ENCODE measurements around the gene PLA2G4A.
A peak's percentile ranks its signal among the peaks of the same experiment; 100 is the strongest.

Gene PLA2G4A

DNA sequence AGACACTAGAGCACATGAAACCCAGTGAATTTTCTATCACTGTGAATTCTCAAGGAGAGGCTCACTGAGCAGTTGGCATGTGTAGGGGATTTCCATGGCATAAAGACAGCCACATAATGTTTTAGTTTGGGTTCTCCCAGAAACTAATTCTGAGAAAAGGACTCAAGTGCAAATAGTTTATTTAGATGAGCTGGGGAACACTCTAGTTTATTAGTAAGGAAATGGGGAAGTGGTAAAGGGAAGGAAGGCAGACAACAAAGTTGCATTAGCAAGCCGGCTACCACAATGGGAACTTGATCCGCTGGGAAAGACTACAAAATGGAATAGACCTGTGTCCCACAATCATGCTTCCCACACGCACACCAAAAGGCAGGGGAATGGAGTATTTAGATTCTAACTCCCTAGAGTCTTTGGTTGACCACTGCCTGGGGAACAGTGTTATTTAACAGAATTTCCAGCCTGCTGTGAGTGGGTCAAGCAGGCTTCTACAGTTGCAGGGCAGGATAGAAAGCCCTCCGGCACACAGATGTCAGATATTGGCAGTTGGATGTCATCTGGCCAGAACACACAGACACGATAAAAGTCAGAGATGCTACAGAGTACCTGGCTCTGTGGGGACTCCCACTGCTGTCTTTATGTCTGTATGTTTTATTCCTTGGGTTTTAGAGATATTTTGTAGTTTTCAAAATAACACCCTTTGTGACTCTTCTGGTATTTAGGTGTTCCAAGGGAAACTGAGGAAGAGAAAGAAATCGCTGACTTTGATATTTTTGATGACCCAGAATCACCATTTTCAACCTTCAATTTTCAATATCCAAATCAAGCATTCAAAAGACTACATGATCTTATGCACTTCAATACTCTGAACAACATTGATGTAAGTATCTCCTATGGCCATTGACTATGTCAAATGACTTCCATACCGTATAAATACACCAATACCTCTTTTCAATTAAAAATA is 150.1 kb downstream of the PLA2G4A start:
- Histone ChIP-seq H3K18ac (ENCODE audit: low read depth in 1 of 2, low read length in 2 of 2) (no peak overlapping the region), H3K36me3 (ENCODE audit: control insufficient read depth in 1 of 2, insufficient read depth in 2 of 2, low read depth in 1 of 2, low read length in 2 of 2) (no peaks in the 10 kb centered on the region), H2BK5ac (ENCODE audit: low read depth, low read length, poor library complexity, severe bottlenecking) (no peak overlapping the region), H2AK5ac (ENCODE audit: low read length, severe bottlenecking) (no peak overlapping the region), H4K91ac (ENCODE audit: low read length) (no peak overlapping the region), H3K9me3 (ENCODE audit: control insufficient read depth, low read length) (no peaks in the 10 kb centered on the region), H4K8ac (ENCODE audit: low read length) (no peak overlapping the region), H3K27ac (ENCODE audit: low read length, poor library complexity, severe bottlenecking) (no peak overlapping the region), H3K4ac (ENCODE audit: low read depth in 1 of 2, low read length in 2 of 2) (no peak overlapping the region), H3K23ac (ENCODE audit: low read length in 2 of 2) (no peak overlapping the region), H3K14ac (ENCODE audit: low read length in 2 of 2) (no peak overlapping the region), H3K4me3 (ENCODE audit: insufficient read depth in 1 of 2, low read depth in 1 of 2, low read length in 2 of 2) (no peak overlapping the region), H2BK120ac (ENCODE audit: low read depth, low read length) (no peak overlapping the region), H3K79me1 (replicated peaks; ENCODE audit: low read length, poor library complexity, severe bottlenecking) (no peaks in the 10 kb centered on the region), H3K4me1 (ENCODE audit: control insufficient read depth, insufficient read depth, low read depth, low read length) (no peaks in the 10 kb centered on the region), H2BK12ac (ENCODE audit: low read length in 2 of 2) (no peak overlapping the region), H2AFZ (ENCODE audit: low read depth, low read length) (no peak overlapping the region), H3K27me3 (ENCODE audit: control insufficient read depth in 1 of 2, insufficient read depth in 1 of 2, low read length in 2 of 2) (no peaks in the 10 kb centered on the region), H2BK15ac (ENCODE audit: low read depth, poor library complexity, severe bottlenecking) (no peak overlapping the region), H3K9ac (ENCODE audit: low read length) (no peak overlapping the region), H3K4me2 (ENCODE audit: low read length, poor library complexity, severe bottlenecking) (no peak overlapping the region)
- WGBS = 84% methylated on average over 6 of the region's 7 CpGs
- DNase-seq = no peak

- no peak overlapping the region for H3K4ac ChIP-seq (ENCODE audit: low read depth in 1 of 2, low read length in 2 of 2)
- H3K27ac ChIP-seq (ENCODE audit: low read length, poor library complexity, severe bottlenecking) = no peak overlapping the region
- no peaks in the 10 kb centered on the region for H3K27me3 ChIP-seq (ENCODE audit: control insufficient read depth in 1 of 2, insufficient read depth in 1 of 2, low read length in 2 of 2)
- WGBS = 92% methylated on average over 1 of the region's 2 CpGs
- H2AK5ac ChIP-seq (ENCODE audit: low read length, severe bottlenecking) = no peak overlapping the region
- H3K9me3 ChIP-seq (ENCODE audit: control insufficient read depth, low read length) = no peaks in the 10 kb centered on the region
- H3K14ac ChIP-seq (ENCODE audit: low read length in 2 of 2) = no peak overlapping the region
- DNase-seq = no peak
- H4K91ac ChIP-seq (ENCODE audit: low read length) = no peak overlapping the region
- H2BK5ac ChIP-seq (ENCODE audit: low read depth, low read length, poor library complexity, severe bottlenecking) = no peak overlapping the region
- H3K23ac ChIP-seq (ENCODE audit: low read length in 2 of 2) = no peak overlapping the region
- no peak overlapping the region for H3K4me3 ChIP-seq (ENCODE audit: insufficient read depth in 1 of 2, low read depth in 1 of 2, low read length in 2 of 2)
- H2BK120ac ChIP-seq (ENCODE audit: low read depth, low read length) = no peak overlapping the region
- no peak overlapping the region for H3K4me2 ChIP-seq (ENCODE audit: low read length, poor library complexity, severe bottlenecking)
- no peaks in the 10 kb centered on the region for H3K79me1 ChIP-seq (replicated peaks; ENCODE audit: low read length, poor library complexity, severe bottlenecking)
- H3K4me1 ChIP-seq (ENCODE audit: control insufficient read depth, insufficient read depth, low read depth, low read length) = no peaks in the 10 kb centered on the region
- H2BK15ac ChIP-seq (ENCODE audit: low read depth, poor library complexity, severe bottlenecking) = no peak overlapping the region
- H3K36me3 ChIP-seq (ENCODE audit: control insufficient read depth in 1 of 2, insufficient read depth in 2 of 2, low read depth in 1 of 2, low read length in 2 of 2) = no peaks in the 10 kb centered on the region
- H3K18ac ChIP-seq (ENCODE audit: low read depth in 1 of 2, low read length in 2 of 2) = no peak overlapping the region
- no peak overlapping the region for H2AFZ ChIP-seq (ENCODE audit: low read depth, low read length)
- H4K8ac ChIP-seq (ENCODE audit: low read length) = no peak overlapping the region
- H2BK12ac ChIP-seq (ENCODE audit: low read length in 2 of 2) = no peak overlapping the region
- H3K9ac ChIP-seq (ENCODE audit: low read length) = no peak overlapping the region
These were observed 151.7 kb downstream of the PLA2G4A start for GRCh38 chr1:186980400-186980799.

DNA sequence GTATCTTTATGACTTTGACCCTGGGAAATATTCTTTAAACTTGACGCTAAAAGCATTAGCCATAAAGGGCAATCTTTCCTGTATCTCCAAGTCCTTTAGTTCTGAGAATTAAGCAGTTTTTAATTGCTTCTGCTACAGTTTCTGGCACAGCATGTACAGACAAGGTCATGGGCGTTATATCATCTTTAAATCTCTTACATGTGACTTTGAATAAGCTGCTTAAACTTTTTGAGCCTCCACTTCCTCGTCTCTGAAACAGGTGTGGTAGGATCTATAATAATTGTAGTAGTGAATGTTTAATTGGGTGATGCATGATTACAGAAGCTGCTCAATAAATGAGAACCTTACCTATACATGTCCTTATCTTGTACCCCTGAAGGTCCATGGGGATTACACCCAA is 153.4 kb downstream of the PLA2G4A start:
- 92% methylated on average over 3 of the region's 3 CpGs for WGBS
- Histone ChIP-seq H3K23ac (ENCODE audit: low read length in 2 of 2) (no peak overlapping the region), H2BK15ac (ENCODE audit: low read depth, poor library complexity, severe bottlenecking) (no peak overlapping the region), H2BK120ac (ENCODE audit: low read depth, low read length) (no peak overlapping the region), H2AK5ac (ENCODE audit: low read length, severe bottlenecking) (no peak overlapping the region), H4K8ac (ENCODE audit: low read length) (no peak overlapping the region), H3K4me1 (ENCODE audit: control insufficient read depth, insufficient read depth, low read depth, low read length) (no peaks in the 10 kb centered on the region), H3K27me3 (ENCODE audit: control insufficient read depth in 1 of 2, insufficient read depth in 1 of 2, low read length in 2 of 2) (no peaks in the 10 kb centered on the region), H2BK12ac (ENCODE audit: low read length in 2 of 2) (no peak overlapping the region), H3K79me1 (replicated peaks; ENCODE audit: low read length, poor library complexity, severe bottlenecking) (no peaks in the 10 kb centered on the region), H3K9ac (ENCODE audit: low read length) (no peak overlapping the region), H2AFZ (ENCODE audit: low read depth, low read length) (no peak overlapping the region), H4K91ac (ENCODE audit: low read length) (no peak overlapping the region), H3K4me3 (ENCODE audit: insufficient read depth in 1 of 2, low read depth in 1 of 2, low read length in 2 of 2) (no peak overlapping the region), H3K4me2 (ENCODE audit: low read length, poor library complexity, severe bottlenecking) (no peak overlapping the region), H3K9me3 (ENCODE audit: control insufficient read depth, low read length) (no peaks in the 10 kb centered on the region), H3K4ac (ENCODE audit: low read depth in 1 of 2, low read length in 2 of 2) (no peak overlapping the region), H3K27ac (ENCODE audit: low read length, poor library complexity, severe bottlenecking) (no peak overlapping the region), H2BK5ac (ENCODE audit: low read depth, low read length, poor library complexity, severe bottlenecking) (no peak overlapping the region), H3K18ac (ENCODE audit: low read depth in 1 of 2, low read length in 2 of 2) (no peak overlapping the region), H3K36me3 (ENCODE audit: control insufficient read depth in 1 of 2, insufficient read depth in 2 of 2, low read depth in 1 of 2, low read length in 2 of 2) (no peaks in the 10 kb centered on the region), H3K14ac (ENCODE audit: low read length in 2 of 2) (no peak overlapping the region)
- DNase-seq = no peak

DNA sequence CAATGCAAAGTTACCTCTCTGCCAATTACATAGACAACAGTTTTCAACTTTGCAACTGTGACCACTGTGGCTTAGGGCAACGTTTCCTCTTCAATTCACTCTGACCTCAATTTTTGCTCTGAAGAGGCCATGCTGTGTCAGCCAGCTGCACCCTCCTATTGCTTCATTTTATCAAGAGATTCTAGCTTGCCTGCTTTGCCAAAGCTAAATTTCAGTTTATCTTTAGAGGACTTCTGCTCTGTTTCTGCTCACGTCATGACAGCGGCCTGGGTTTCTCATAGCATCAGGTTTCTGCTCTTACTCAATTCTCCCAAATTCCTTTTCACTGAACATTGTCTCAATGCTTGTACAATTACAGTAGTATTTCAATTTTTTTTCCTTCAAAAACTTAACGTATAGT is 154.6 kb downstream of the PLA2G4A start:
- no peak overlapping the region for H3K4me3 ChIP-seq (ENCODE audit: insufficient read depth in 1 of 2, low read depth in 1 of 2, low read length in 2 of 2)
- H2BK5ac ChIP-seq (ENCODE audit: low read depth, low read length, poor library complexity, severe bottlenecking) = no peak overlapping the region
- no peak overlapping the region for H2AFZ ChIP-seq (ENCODE audit: low read depth, low read length)
- H3K14ac ChIP-seq (ENCODE audit: low read length in 2 of 2) = no peak overlapping the region
- 56% methylated on average over 4 of the region's 4 CpGs for WGBS
- no peak overlapping the region for H4K8ac ChIP-seq (ENCODE audit: low read length)
- DNase-seq = peak; percentile 92
- H3K4ac ChIP-seq (ENCODE audit: low read depth in 1 of 2, low read length in 2 of 2) = no peak overlapping the region
- H3K36me3 ChIP-seq (ENCODE audit: control insufficient read depth in 1 of 2, insufficient read depth in 2 of 2, low read depth in 1 of 2, low read length in 2 of 2) = no peaks in the 10 kb centered on the region
- peak overlapping the region in 1 of 2 experiments; percentile 39 for H2BK12ac ChIP-seq (ENCODE audit: low read length in 2 of 2)
- H2BK15ac ChIP-seq (ENCODE audit: low read depth, poor library complexity, severe bottlenecking) = no peak overlapping the region
- H2BK120ac ChIP-seq (ENCODE audit: low read depth, low read length) = no peak overlapping the region
- no peaks in the 10 kb centered on the region for H3K9me3 ChIP-seq (ENCODE audit: control insufficient read depth, low read length)
- peak overlapping the region; percentile 39 for H3K9ac ChIP-seq (ENCODE audit: low read length)
- no peaks in the 10 kb centered on the region for H3K79me1 ChIP-seq (replicated peaks; ENCODE audit: low read length, poor library complexity, severe bottlenecking)
- H3K18ac ChIP-seq (ENCODE audit: low read depth in 1 of 2, low read length in 2 of 2) = no peak overlapping the region
- H3K4me1 ChIP-seq (ENCODE audit: control insufficient read depth, insufficient read depth, low read depth, low read length) = no peaks in the 10 kb centered on the region
- no peak overlapping the region for H2AK5ac ChIP-seq (ENCODE audit: low read length, severe bottlenecking)
- H3K27ac ChIP-seq (ENCODE audit: low read length, poor library complexity, severe bottlenecking) = no peak overlapping the region
- H3K27me3 ChIP-seq (ENCODE audit: control insufficient read depth in 1 of 2, insufficient read depth in 1 of 2, low read length in 2 of 2) = no peaks in the 10 kb centered on the region
- H4K91ac ChIP-seq (ENCODE audit: low read length) = no peak overlapping the region
- no peak overlapping the region for H3K23ac ChIP-seq (ENCODE audit: low read length in 2 of 2)
- no peak overlapping the region for H3K4me2 ChIP-seq (ENCODE audit: low read length, poor library complexity, severe bottlenecking)

All from mesenchymal stem cell (in vitro differentiated cells and primary cell).